IMR-90 (cell line): ENCODE data around the gene CCDC148. TPM values are rescaled to one million over a fixed set of nuclear protein-coding genes. Genes with fewer than 3 reads are reported as not detected.

Experiments used
- ATAC-seq: fragments of 200-7000 bp; cut with Tn5 transposase; 2 replicates; pipeline ENCODE4 v1.9.1; 2020; ENCODE audit warnings: low read depth, mild to moderate bottlenecking, moderate library complexity
- BruUV-seq: library from RNA; stranded (reverse); fragments of 400-500 nt; replicated peaks from 2 replicates; lab custom pipeline; 2021; lab: Mats Ljungman, UMichigan
- CTCF ChIA-PET: fragments of 300-600 bp; formaldehyde crosslinking; extraction: SDS; loops from one replicate; lab custom pipeline; 2021; ENCODE audit warnings: antibody characterized with exemption; lab: Yijun Ruan, JAX
- POLR2A ChIA-PET: fragments of 300-600 bp; sonication (Branson Sonifier 250); formaldehyde crosslinking; loops from one replicate; lab custom pipeline; 2022; ENCODE audit warnings: antibody characterized with exemption; ENCODE audit not compliant: unreplicated experiment; lab: Charles Lee
- DNase-seq: peaks from one replicate; pipeline ENCODE4 v3.0.0; 2013
- H2AFZ ChIP-seq: replicated peaks from 2 replicates; pipeline ENCODE3; 2013; ENCODE audit warnings: low read length, mild to moderate bottlenecking; ENCODE audit not compliant: poor library complexity
- H2AK5ac ChIP-seq: 2 replicates; pipeline ENCODE4 v1.6.1; 2013; ENCODE audit warnings: low read depth, low read length, inconsistent platforms
- H2AK9ac ChIP-seq: replicated peaks from 2 replicates; pipeline ENCODE3; 2013; ENCODE audit warnings: mild to moderate bottlenecking, low read depth, low read length, moderate library complexity; ENCODE audit not compliant: poor library complexity
- H2BK120ac ChIP-seq: 2 replicates; pipeline ENCODE4 v1.6.1; 2013; ENCODE audit warnings: low read depth, low read length, inconsistent platforms
- H2BK15ac ChIP-seq: 3 replicates; pipeline ENCODE4 v1.6.1; 2013; ENCODE audit warnings: low read depth, low read length, inconsistent platforms
- H2BK20ac ChIP-seq: 2 replicates; pipeline ENCODE4 v1.6.1; 2013; ENCODE audit warnings: low read depth, mild to moderate bottlenecking, inconsistent platforms, low read length, moderate library complexity
- H2BK5ac ChIP-seq: 2 replicates; pipeline ENCODE4 v1.6.1; 2013; ENCODE audit warnings: mild to moderate bottlenecking, low read depth, low read length, inconsistent platforms; ENCODE audit not compliant: poor library complexity, severe bottlenecking
- H3K14ac ChIP-seq: replicated peaks from 2 replicates; pipeline ENCODE4 v1.6.1; 2013; ENCODE audit warnings: low read depth, low read length, inconsistent platforms
- H3K18ac ChIP-seq: 2 replicates; pipeline ENCODE4 v1.6.1; 2013; ENCODE audit warnings: low read depth, low read length, control low read depth
- H3K23ac ChIP-seq: 2 replicates; pipeline ENCODE4 v1.6.1; 2013; ENCODE audit warnings: low read depth, low read length, inconsistent platforms
- H3K27ac ChIP-seq: 2 replicates; pipeline ENCODE4 v1.5.1; 2013; ENCODE audit warnings: mild to moderate bottlenecking, control low read depth, low read length; ENCODE audit not compliant: insufficient read depth
- H3K27me3 ChIP-seq: 2 replicates; pipeline ENCODE4 v1.6.1; 2013; ENCODE audit warnings: low read length; ENCODE audit not compliant: control insufficient read depth, insufficient read depth
- H3K36me3 ChIP-seq: 2 replicates; pipeline ENCODE4 v1.6.1; 2013; ENCODE audit warnings: low read length, mixed read lengths; ENCODE audit not compliant: control insufficient read depth, insufficient read depth
- H3K4ac ChIP-seq: 2 replicates; pipeline ENCODE4 v1.6.1; 2013; ENCODE audit warnings: low read depth, low read length, inconsistent platforms
- H3K4me1 ChIP-seq: 2 replicates; pipeline ENCODE4 v1.6.1; 2013; ENCODE audit warnings: low read length, mixed read lengths; ENCODE audit not compliant: control insufficient read depth, insufficient read depth
- H3K4me2 ChIP-seq: 2 replicates; pipeline ENCODE4 v1.6.1; 2013; ENCODE audit warnings: low read depth, mild to moderate bottlenecking, control low read depth, low read length, moderate library complexity
- H3K4me3 ChIP-seq: 2 replicates; pipeline ENCODE4 v1.5.1; 2013; ENCODE audit warnings: low read depth, mild to moderate bottlenecking, control low read depth, low read length, moderate library complexity; ENCODE audit not compliant: insufficient read depth
- H3K56ac ChIP-seq: 2 replicates; pipeline ENCODE4 v1.6.1; 2013; ENCODE audit warnings: low read length, inconsistent platforms; ENCODE audit not compliant: insufficient read depth; ENCODE audit errors: extremely low read depth
- H3K79me1 ChIP-seq, 2 experiments: 2 replicates each; pipeline ENCODE4 v1.6.1; 2013; ENCODE audit warnings: low read length in 2 of 2, inconsistent platforms in 1 of 2, low read depth in 1 of 2
- H3K9ac ChIP-seq: 2 replicates; pipeline ENCODE4 v1.6.1; 2013; ENCODE audit warnings: low read depth, low read length, control low read depth
- H3K9me1 ChIP-seq: 2 replicates; pipeline ENCODE4 v1.6.1; 2013; ENCODE audit warnings: low read length, inconsistent platforms; ENCODE audit not compliant: insufficient read depth
- H3K9me3 ChIP-seq: 2 replicates; pipeline ENCODE4 v1.6.1; 2013; ENCODE audit warnings: low read length; ENCODE audit not compliant: control insufficient read depth, insufficient read depth
- H4K20me1 ChIP-seq: 2 replicates; pipeline ENCODE4 v1.6.1; 2013; ENCODE audit warnings: low read length, inconsistent platforms; ENCODE audit not compliant: insufficient read depth
- H4K5ac ChIP-seq: 2 replicates; pipeline ENCODE4 v1.6.1; 2013; ENCODE audit warnings: mild to moderate bottlenecking, low read depth, low read length, control low read depth
- H4K8ac ChIP-seq, 2 experiments: 2 replicates each; pipeline ENCODE4 v1.6.1; 2013; ENCODE audit warnings: low read depth in 2 of 2, low read length in 2 of 2, control low read depth in 1 of 2, inconsistent platforms in 1 of 2
- H4K91ac ChIP-seq: 2 replicates; pipeline ENCODE4 v1.6.1; 2013; ENCODE audit warnings: low read depth, low read length, inconsistent platforms; ENCODE audit not compliant: insufficient read depth
- CEBPB ChIP-seq: IDR thresholded peaks from 2 replicates; pipeline ENCODE4 v1.6.1; 2012; ENCODE audit warnings: low read depth, low read length, improper control_type of control experiment
- CHD1 ChIP-seq: IDR thresholded peaks from 2 replicates; pipeline ENCODE4 v1.6.1; 2012; ENCODE audit warnings: low read depth, low read length, improper control_type of control experiment
- NFE2L2 ChIP-seq: fragments of 150-350 bp; IDR thresholded peaks from 2 replicates; pipeline ENCODE4 v1.6.1; 2016; ENCODE audit warnings: low read depth, mild to moderate bottlenecking, low read length
- RAD21 ChIP-seq: IDR thresholded peaks from 2 replicates; pipeline ENCODE4 v1.6.1; 2012; ENCODE audit warnings: low read length, improper control_type of control experiment
- RFX5 ChIP-seq: IDR thresholded peaks from 2 replicates; pipeline ENCODE4 v1.8.0; 2012; ENCODE audit warnings: low read depth, mild to moderate bottlenecking, low read length, moderate library complexity
- WGBS, 2 experiments: methylation state at CpG; one replicate each; pipeline versions ENCODE4 v1.1.5 to v1.1.7; 2013; ENCODE audit warnings: missing lambda C conversion rate in 2 of 2; ENCODE audit not compliant: insufficient read length in 1 of 2; ENCODE audit errors: extremely low coverage in 2 of 2; 5-methylcytosine and 5-hydroxymethylcytosine counted together
- dilution Hi-C: fragments of 300-500 bp; cut with HindIII; formaldehyde crosslinking; loops from one replicate; pipeline ENCODE4 v1.14.3; 2018; ENCODE audit warnings: low sequenced_read_pairs; ENCODE audit not compliant: unreplicated experiment
- in situ Hi-C: fragments of 300-500 bp; cut with MboI; formaldehyde crosslinking; loops from 3 replicates; pipeline ENCODE4 v1.14.3; 2019; ENCODE audit warnings: low sequenced_read_pairs, inconsistent platforms, mixed read lengths
- intact Hi-C: fragments of 100-400 bp; cut with micrococcal nuclease; formaldehyde crosslinking; loops from 2 replicates; pipeline ENCODE4 v1.10.0; 2022
- polyA plus RNA-seq, 3 experiments: library from polyadenylated mRNA; depleted of rRNA; stranded (reverse); fragments of >200 nt; gene quantifications; 2 replicates each; pipeline ENCODE4 v1.2.3, GENCODE V29; 2012; ENCODE audit warnings: low replicate concordance in 1 of 3
- total RNA-seq: library from RNA; depleted of rRNA; stranded (reverse); fragments of >200 nt; gene quantifications from 2 replicates; pipeline ENCODE4 v1.2.3, GENCODE V29; 2012
- TF ChIP-seq, protein P1 (sequence below): conservative IDR thresholded peaks from 2 replicates; pipeline ENCODE4 v1.5.1; 2012; ENCODE audit warnings: mild to moderate bottlenecking, low read depth, low read length, improper control_type of control experiment
- TF ChIP-seq, protein P2 (sequence below): fragments of 150-350 bp; IDR thresholded peaks from 2 replicates; pipeline ENCODE4 v1.6.1; 2016; ENCODE audit warnings: low read depth, mild to moderate bottlenecking, low read length, moderate library complexity, borderline replicate concordance
- TF ChIP-seq, protein P3 (sequence below): fragments of 150-350 bp; IDR thresholded peaks from 2 replicates; pipeline ENCODE4 v1.6.1; 2017; ENCODE audit warnings: mild to moderate bottlenecking, antibody characterized with exemption, low read length, low read depth

The CCDC148 gene
- total and polyA plus RNA-seq, 2 of the 4 experiments (the other 2 are of a cell fraction) = 0.18 to 0.31 TPM

DNA sequence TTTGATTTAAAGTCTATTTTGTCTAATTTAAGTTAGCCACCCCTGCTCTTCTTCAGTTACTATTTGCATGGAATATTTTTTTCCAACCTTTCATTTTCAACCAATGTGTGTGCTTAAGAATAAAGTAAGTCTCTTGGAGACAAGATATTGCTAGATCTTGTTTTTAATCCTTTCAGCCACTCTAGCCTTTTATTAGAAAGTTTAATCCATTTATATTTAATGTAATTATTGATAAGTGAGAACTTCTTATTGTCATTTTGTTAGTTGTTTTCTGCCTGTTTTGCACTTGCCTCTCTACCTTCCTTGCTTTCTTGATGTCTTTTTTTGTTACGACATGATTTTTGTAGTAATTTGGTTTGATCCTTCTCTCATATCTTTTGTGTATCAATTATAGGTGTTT, 46.4 kb downstream of the CCDC148 start:
- WGBS, 2 experiments = no CpG with 5 or more reads among the region's 1 CpG
- Histone ChIP-seq H3K4me2 (no peak overlapping the region), H2AK9ac (no peak overlapping the region), H2BK15ac (no peak overlapping the region), H4K20me1 (no peaks in the 10 kb centered on the region), H3K9me1 (peaks cover 11% of the 10 kb centered on the region), H3K27me3 (no peaks in the 10 kb centered on the region), H4K8ac (no peak overlapping the region), H3K4me1 (peaks cover 10% of the 10 kb centered on the region; the same call in 1 of the 2 replicates), H4K91ac (no peak overlapping the region), H3K4ac (no peak overlapping the region), H2BK5ac (no peak overlapping the region), H3K36me3 (no peaks in the 10 kb centered on the region), H3K27ac (no peak overlapping the region), H2BK20ac (no peak overlapping the region), H2AFZ (no peak overlapping the region), H2BK120ac (no peak overlapping the region), H2AK5ac (no peak overlapping the region), H3K9me3 (peaks cover 6% of the 10 kb centered on the region), H4K5ac (no peak overlapping the region), H3K14ac (no peak overlapping the region), H3K9ac (no peak overlapping the region), H3K23ac (no peak overlapping the region), H3K4me3 (no peak overlapping the region), H3K18ac (no peak overlapping the region), H3K79me1 (no peaks in the 10 kb centered on the region), H3K56ac (no peak overlapping the region)
- ChIA-PET CTCF (no interaction called here), POLR2A (no interaction called here)
- no TSS peak for BruUV-seq
- DNase-seq (no peak), ATAC-seq (no peak)
- dilution Hi-C loops (no loop called here), in situ Hi-C loops (no loop called here), intact Hi-C loops (loop anchor here (5.0 kb wide), 2 partner anchors 177 to 192 kb away; no protein-coding TSS in a partner anchor)
- TF ChIP-seq CHD1 (no peak), RAD21 (no peak), CEBPB (no peak), RFX5 (no peak), NFE2L2 (no peak)
- TF ChIP-seq, protein P1, sequence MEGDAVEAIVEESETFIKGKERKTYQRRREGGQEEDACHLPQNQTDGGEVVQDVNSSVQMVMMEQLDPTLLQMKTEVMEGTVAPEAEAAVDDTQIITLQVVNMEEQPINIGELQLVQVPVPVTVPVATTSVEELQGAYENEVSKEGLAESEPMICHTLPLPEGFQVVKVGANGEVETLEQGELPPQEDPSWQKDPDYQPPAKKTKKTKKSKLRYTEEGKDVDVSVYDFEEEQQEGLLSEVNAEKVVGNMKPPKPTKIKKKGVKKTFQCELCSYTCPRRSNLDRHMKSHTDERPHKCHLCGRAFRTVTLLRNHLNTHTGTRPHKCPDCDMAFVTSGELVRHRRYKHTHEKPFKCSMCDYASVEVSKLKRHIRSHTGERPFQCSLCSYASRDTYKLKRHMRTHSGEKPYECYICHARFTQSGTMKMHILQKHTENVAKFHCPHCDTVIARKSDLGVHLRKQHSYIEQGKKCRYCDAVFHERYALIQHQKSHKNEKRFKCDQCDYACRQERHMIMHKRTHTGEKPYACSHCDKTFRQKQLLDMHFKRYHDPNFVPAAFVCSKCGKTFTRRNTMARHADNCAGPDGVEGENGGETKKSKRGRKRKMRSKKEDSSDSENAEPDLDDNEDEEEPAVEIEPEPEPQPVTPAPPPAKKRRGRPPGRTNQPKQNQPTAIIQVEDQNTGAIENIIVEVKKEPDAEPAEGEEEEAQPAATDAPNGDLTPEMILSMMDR = no peak
- TF ChIP-seq, protein P2, sequence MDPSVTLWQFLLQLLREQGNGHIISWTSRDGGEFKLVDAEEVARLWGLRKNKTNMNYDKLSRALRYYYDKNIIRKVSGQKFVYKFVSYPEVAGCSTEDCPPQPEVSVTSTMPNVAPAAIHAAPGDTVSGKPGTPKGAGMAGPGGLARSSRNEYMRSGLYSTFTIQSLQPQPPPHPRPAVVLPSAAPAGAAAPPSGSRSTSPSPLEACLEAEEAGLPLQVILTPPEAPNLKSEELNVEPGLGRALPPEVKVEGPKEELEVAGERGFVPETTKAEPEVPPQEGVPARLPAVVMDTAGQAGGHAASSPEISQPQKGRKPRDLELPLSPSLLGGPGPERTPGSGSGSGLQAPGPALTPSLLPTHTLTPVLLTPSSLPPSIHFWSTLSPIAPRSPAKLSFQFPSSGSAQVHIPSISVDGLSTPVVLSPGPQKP = no peak
- TF ChIP-seq, protein P3, sequence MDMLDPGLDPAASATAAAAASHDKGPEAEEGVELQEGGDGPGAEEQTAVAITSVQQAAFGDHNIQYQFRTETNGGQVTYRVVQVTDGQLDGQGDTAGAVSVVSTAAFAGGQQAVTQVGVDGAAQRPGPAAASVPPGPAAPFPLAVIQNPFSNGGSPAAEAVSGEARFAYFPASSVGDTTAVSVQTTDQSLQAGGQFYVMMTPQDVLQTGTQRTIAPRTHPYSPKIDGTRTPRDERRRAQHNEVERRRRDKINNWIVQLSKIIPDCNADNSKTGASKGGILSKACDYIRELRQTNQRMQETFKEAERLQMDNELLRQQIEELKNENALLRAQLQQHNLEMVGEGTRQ = no peak
